ENCODE data around the gene SOWAHD.
A peak's percentile ranks its signal among the peaks of the same experiment; 100 is the strongest.
"Not testable (repeated sequence)": the region's sequence is repeated elsewhere in the genome, so short reads cannot be mapped to it uniquely, and the experiment has no call there.

The SOWAHD gene, protein sequence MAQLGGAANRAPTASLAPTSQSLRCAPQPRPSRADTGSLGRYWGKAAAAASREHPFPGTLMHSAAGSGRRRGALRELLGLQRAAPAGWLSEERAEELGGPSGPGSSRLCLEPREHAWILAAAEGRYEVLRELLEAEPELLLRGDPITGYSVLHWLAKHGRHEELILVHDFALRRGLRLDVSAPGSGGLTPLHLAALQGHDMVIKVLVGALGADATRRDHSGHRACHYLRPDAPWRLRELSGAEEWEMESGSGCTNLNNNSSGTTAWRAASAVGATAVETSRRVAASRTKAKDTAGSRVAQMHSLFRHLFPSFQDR

GRCh38 chrX:119757979-119758730, at the start of gene SOWAHD:
Gene SOWAHD (plus strand): TSS chrX:119758588. CDS start chrX:119758668, 80 bp downstream.
- DNase-seq (ENCODE audit: low spot score) = peak; percentile 20

DNA sequence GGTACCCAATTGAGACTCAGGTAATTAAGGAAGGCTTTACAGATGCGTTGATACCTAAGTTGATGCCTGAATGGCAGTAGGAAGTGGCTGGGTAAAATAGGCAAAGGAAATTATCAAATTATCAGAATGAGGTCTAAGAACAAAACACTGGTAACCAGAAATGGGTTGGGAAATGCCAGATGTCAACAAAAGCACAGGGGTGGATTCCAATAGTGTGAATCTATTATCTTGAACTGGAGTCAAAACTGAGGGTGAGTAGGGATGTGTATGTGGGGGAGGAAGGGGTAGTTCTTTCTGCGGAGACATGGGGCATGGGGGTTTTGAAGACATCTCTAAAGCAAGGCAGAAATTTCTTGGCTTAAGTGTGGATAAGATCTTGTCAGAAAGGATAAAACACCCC, 49.5 kb upstream of the SOWAHD start:
- no peak for DNase-seq (ENCODE audit: low spot score)

- no peak for DNase-seq (ENCODE audit: low spot score)
Measured at GRCh38 chrX:119709630-119710029, 48.8 kb upstream of the SOWAHD start.

GRCh38 chrX:119721487-119721886, 36.9 kb upstream of the SOWAHD start:
- peak; percentile 18 for DNase-seq (ENCODE audit: low spot score)

- DNase-seq (ENCODE audit: low spot score) = no peak
Measured at GRCh38 chrX:119721926-119722325, 36.5 kb upstream of the SOWAHD start.

DNA sequence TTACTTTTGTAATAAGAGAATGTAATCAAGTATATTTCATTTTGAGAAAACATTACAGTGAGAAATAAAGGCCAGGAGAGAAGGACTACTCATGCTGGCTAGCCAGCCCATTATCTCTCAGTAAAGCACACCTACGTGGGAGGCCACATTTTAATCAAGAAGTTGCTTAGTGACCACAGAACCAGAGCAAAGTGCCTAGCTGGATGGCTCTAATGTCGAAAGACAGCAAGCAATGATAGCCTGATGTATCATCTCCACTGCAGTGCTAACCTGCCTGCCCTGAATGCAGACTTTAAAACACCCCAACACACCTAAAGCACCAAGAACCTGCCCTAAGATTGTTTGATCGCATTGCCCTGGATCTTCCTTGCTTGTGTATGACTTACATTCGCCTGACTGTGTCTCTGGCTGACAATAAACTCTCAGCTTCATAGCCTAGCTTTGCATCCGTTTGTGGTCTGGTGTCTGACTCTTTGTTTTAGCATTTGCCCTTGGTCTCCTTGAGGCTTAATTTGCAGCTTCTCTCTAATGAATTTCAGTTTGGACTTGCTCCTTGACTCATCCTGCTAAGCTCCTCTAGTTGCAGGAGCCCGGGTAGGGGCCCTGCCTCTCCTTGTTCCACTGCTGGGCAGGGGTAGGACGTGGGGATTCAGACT, 31.4 kb upstream of the SOWAHD start:
- DNase-seq (ENCODE audit: low spot score) = no peak

DNA sequence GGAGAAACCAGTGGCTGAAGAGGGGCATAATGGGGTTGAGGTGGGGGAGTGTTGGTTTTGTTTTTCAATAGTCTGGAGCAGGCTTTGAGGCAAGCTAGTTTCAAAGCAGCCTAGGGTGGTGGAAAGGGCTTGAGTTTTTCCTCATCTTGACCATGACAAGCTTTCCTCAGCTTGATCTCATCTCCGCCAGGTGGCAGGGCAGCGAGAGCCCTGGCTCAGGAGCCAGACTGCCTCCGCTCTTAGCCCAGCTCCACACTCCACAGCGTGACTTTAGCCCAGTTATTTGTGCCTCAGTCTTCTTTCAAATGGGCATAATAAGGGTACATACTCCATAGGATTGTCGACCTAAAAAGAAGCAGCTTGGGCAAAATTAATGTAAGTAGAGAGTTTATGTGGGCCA, 29.9 kb upstream of the SOWAHD start:
- DNase-seq (ENCODE audit: low spot score) = no peak

DNA sequence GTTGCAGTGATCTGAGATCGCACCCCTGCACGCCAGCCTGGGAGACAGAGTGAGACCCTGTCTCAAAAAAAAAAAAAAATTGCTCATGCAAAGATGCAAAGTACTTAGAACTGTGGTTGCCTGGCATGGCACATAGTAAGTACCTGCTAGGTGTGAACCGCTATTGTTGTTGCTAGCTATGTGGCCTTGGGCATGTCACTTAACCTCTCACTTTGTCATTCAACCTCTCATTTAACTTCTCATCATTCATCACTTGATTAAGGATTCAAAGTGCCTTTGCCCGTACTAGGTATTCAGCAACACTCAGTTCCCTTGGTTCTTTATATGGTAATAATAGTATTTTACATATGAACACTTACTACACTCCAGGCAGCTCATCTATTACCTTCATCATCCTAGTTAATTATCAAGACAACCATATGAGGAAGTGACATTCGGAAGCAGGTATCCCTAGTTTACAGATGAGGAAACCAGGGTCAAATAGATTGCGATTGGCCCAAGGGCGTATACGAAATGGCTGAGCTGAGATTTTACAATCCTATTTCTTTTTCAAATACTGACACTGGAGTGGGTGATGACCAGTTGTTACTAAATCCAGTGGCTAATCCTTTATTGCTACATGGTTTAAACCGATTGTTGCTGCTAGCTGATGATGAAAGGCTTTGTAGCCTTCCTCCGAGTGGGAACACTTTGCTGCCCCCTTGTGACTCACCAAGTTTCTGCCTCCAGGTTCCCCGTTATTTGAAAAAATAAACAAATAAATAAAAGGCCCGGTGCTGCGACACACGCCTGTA, 28.8 kb upstream of the SOWAHD start:
- DNase-seq (ENCODE audit: low spot score) = peak; percentile 62

- DNase-seq (ENCODE audit: low spot score) = no peak
Measured at GRCh38 chrX:119734897-119735339, 23.5 kb upstream of the SOWAHD start.

DNA sequence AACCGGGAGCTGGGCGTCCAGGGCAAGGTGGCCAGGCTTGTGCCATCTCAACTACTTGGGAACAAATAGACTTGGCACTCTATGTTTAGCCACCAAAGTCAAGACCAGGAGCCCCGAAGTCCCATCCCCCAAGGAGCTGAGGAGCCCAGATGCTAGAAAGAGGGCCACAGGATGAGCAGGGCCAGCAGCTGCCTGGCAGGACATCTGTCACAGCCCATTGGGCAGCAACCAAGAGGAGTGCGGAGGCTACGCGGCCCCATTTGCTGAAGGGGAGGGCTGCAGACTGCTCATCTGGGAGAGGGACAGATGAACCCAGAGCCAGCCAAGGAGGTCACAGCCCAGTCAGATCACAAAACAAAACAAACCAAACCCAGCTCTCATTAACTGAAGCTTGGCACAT, 22.9 kb upstream of the SOWAHD start:
- DNase-seq (ENCODE audit: low spot score) = no peak

DNA sequence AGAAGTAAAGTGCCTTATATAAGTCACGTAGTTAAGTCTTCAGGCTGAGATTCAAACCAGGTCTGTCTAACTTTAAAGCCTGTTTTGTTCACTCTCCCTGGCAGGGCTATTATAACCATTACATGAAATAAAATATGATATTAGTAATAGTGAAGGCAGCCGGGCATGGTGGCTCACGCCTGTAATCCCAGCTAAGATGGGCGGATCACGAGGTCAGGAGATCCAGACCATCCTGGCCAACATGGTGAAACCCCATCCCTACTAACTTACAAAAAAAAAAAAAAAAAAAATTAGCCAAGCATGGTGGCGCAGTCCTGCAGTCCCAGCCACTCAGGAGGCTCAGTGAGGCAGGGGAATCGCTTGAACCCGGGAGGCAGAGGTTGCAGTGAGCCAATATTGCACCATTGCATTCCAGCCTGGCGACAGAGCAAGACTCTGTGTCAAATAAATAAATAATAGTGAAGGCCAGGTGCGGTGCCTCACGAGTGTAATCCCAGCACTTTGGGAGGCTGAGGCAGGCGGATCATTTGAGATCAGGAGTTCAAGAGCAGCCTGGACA, 22.1 kb upstream of the SOWAHD start:
- DNase-seq (ENCODE audit: low spot score) = no peak

DNA sequence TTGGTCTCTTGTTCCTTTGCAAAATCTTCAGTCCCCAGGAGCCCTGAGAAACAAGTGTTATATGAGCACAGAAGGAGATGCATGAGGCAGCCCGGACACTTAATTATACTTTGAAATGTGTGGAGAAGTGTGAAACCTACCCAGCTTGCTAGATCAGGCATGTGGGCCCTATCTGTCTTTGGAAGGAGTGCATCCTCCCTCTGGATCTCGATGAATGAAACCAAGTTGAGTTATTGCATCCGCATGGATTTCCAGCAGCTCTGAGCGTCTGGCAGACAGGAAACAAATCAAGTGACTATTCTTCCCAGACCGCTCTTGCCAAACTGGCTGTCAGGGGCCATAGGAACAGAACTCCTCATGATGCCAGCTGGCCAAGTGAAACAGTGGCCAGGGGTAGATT, 19.6 kb upstream of the SOWAHD start:
- no peak for DNase-seq (ENCODE audit: low spot score)

GRCh38 chrX:119745283-119745848, 13.0 kb upstream of the SOWAHD start:
- DNase-seq (ENCODE audit: low spot score) = no peak

DNA sequence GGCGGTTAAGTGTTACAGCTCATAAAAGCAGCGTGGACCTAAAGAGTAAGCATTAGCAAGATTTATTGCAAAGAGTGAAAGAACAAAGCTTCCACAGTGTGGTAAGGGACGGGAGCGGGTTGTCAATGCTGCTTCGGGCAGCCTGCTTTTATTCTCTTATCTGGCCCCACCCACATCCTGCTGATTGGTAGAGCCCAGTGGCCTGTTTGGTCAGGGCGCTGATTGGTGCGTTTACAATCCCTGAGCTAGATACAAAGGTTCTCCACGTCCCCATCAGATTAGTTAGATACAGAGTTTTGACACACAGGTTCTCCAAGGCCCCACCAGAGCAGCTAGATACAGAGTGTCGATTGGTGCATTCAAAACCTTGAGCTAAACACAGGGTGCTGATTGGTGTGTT, 8.3 kb upstream of the SOWAHD start:
- DNase-seq (ENCODE audit: low spot score) = not testable (repeated sequence)

DNA sequence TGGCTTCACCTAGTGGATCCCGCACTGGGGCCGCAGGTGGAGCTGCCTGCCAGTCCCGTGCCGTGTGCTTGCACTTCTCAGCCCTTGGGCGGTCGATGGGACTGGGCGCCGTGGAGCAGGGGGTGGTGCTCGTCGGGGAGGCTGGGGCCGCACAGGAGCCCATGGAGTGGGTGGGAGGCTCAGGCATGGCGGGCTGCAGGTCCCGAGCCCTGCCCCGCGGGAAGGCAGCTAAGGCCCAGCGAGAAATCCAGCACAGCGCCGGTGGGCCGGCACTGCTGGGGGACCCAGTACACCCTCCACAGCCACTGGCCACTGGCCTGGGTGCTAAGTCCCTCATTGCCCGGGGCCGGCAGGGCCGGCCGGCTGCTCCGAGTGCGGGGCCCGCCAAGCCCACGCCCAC, 7.6 kb upstream of the SOWAHD start:
- DNase-seq (ENCODE audit: low spot score) = not testable (repeated sequence)

- no peak for DNase-seq (ENCODE audit: low spot score)
Measured at GRCh38 chrX:119753001-119753400, 5.4 kb upstream of the SOWAHD start.

DNA sequence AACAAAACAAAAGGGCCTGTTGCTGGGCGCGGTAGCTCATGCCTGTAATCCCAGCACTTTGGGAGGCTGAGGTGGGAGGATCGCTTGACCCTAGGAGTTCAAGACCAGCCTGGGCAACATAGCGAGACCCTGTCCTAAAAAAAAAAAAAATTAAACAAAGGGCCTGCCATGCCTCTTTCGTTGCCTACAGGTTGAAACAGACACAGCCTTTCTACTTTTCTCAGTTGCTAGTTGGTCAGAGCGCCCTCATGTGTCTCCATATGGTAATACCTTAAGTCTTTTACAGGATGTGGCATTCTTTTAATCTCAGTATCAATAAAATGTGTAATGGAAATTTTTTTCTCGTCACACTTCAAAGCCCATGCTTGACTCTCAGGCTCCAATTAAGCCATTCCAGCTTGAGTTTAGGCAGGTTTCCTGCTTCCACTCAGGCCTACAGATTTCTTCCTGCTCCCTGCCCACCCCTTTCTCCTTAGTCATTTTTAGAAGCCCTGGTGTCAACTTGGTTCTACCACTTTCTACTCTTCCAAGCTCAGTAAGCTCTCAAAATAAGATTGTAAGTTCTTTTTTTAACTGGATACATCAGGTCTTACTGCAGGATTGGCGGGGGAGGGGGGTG, 4.6 kb upstream of the SOWAHD start:
- peak; percentile 64 for DNase-seq (ENCODE audit: low spot score)

DNA sequence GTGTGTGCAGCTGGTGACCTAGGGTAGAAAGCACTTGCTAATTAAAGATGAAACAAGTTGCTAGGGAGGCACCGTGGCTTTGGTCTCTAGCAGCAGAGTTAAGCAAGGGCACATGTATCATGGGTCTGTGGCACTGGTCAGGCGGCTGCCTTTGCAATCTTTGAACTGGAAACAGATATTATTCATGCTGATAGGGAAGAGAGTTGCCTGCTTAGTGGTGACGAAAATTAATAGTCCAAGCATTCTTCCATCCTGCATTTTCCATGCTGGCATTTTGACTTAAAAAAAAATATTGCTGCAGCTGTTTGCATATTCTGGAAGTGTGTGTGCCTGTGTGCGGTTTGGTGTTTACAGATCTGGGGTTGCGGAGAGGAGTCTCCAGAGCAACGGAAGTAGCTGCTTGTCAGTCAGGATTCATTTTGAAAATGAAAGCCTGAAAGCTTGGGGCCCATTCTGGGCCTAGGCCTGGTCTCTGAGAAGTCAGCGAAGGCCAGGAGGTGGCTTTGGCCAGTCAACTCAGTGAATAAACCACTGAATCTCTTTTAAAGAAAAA, 2.3 kb upstream of the SOWAHD start:
- DNase-seq (ENCODE audit: low spot score) = no peak

DNA sequence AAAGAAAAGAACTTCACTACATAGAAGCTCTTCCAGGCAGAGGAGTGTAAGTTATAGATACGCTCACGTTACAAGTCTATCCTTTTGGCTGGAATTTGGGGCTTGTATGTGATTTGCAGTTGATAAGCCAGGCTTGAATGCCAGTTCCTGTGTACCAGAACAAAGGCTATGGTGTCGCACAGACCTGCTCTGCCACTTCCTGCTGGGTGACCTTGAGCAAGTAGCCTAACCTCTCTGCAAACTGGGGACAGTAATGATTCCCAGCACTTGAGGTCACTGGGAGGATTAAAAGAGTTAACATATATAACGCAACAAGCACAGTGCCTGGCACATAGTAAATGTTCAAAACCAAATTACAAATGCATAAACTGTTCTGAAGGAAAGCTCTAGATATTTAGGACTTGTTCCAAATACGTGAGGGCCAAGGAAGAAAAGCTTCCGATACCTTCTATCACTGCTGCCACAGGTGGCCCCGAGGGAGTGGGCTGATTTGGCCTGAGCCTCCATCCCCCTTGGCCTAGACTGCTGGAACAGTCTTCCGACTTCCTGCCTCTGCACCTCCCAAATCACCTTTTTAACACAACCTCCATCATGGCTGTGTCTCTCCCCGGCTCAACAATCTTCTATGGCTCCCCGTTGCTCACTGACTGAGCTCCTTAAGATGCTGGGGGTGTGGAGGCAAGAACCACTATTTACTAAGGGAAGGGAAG, 1.3 kb upstream of the SOWAHD start:
- no peak for DNase-seq (ENCODE audit: low spot score)

GRCh38 chrX:119757646-119757978, 776 bp upstream of the SOWAHD start:
- DNase-seq (ENCODE audit: low spot score) = no peak
